H1 (cell line): ENCODE data around the gene SEC14L5. TPM values are rescaled to one million over a fixed set of nuclear protein-coding genes. Genes with fewer than 3 reads are reported as not detected.
"Not testable (repeated sequence)": the region's sequence is repeated elsewhere in the genome, so short reads cannot be mapped to it uniquely, and the experiment has no call there.

ENCODE experiments used
- CTCF ChIA-PET: fragments of 300-600 bp; sonication (Branson Sonifier 250); formaldehyde crosslinking; loops from one replicate; lab custom pipeline; 2021; ENCODE audit not compliant: partially characterized antibody; lab: Charles Lee
- POLR2A ChIA-PET: fragments of 300-600 bp; sonication (Branson Sonifier 250); formaldehyde crosslinking; loops from one replicate; lab custom pipeline; 2021; ENCODE audit warnings: inconsistent platforms; ENCODE audit not compliant: partially characterized antibody; lab: Charles Lee
- DNase-seq, 2 experiments: peaks; one replicate each; pipeline versions ENCODE4 v3.0.0 to v3.0.0-alpha.2; 2010 to 2022; ENCODE audit warnings: low spot score in 2 of 2, low read depth in 1 of 2, mixed read lengths in 1 of 2
- FAIRE-seq: peaks from 2 replicates; lab custom pipeline; 2011; peaks lifted over from hg19 to GRCh38; lab: Jason Lieb, UNC
- H2AFZ ChIP-seq: 2 replicates; pipeline ENCODE4 v1.8.1; 2012; ENCODE audit warnings: low read length, inconsistent platforms
- H2AK5ac ChIP-seq: 2 replicates; pipeline ENCODE4 v1.6.1; 2013; ENCODE audit warnings: low read depth, low read length
- H2BK120ac ChIP-seq: replicated peaks from 2 replicates; pipeline ENCODE3; 2013; ENCODE audit warnings: low read depth, low read length, inconsistent platforms
- H2BK12ac ChIP-seq: 2 replicates; pipeline ENCODE4 v1.6.1; 2013; ENCODE audit warnings: low read depth, low read length
- H2BK15ac ChIP-seq: 2 replicates; pipeline ENCODE4 v1.6.1; 2013; ENCODE audit warnings: low read length
- H2BK20ac ChIP-seq: 2 replicates; pipeline ENCODE4 v1.6.1; 2013; ENCODE audit warnings: low read length
- H2BK5ac ChIP-seq: 2 replicates; pipeline ENCODE4 v1.6.1; 2013; ENCODE audit warnings: low read depth, low read length
- H3K14ac ChIP-seq: 2 replicates; pipeline ENCODE4 v1.6.1; 2013; ENCODE audit warnings: inconsistent platforms; ENCODE audit not compliant: insufficient read length
- H3K18ac ChIP-seq: 2 replicates; pipeline ENCODE4 v1.6.1; 2013; ENCODE audit warnings: low read length; ENCODE audit errors: extremely low read depth
- H3K23ac ChIP-seq: 2 replicates; pipeline ENCODE4 v1.6.1; 2013; ENCODE audit warnings: inconsistent platforms; ENCODE audit not compliant: insufficient read length
- H3K23me2 ChIP-seq: 2 replicates; pipeline ENCODE4 v1.6.1; 2013; ENCODE audit warnings: low read depth, low read length
- H3K27ac ChIP-seq: 2 replicates; pipeline ENCODE4 v1.6.1; 2011; ENCODE audit warnings: low read depth, low read length, inconsistent platforms
- H3K27me3 ChIP-seq, 4 experiments: replicated peaks in 1 of 4; 1 replicate in 1 of 4; 2 replicates in 3 of 4; pipeline versions ENCODE4 v1.6.1 to v1.8.1; 2011 to 2013; ENCODE audit warnings: low read length in 3 of 4, mild to moderate bottlenecking in 3 of 4, inconsistent platforms in 2 of 4, mixed read lengths in 2 of 4, moderate library complexity in 1 of 4; ENCODE audit not compliant: control insufficient read depth in 3 of 4, insufficient read depth in 3 of 4; ENCODE audit errors: extremely low read depth in 1 of 4
- H3K36me3 ChIP-seq, 4 experiments: 2 replicates each; pipeline versions ENCODE4 v1.6.1 to v1.8.1; 2011 to 2013; ENCODE audit warnings: mild to moderate bottlenecking in 4 of 4, low read length in 3 of 4, moderate library complexity in 2 of 4, control low read depth in 1 of 4, inconsistent platforms in 1 of 4; ENCODE audit not compliant: insufficient read depth in 4 of 4, control insufficient read depth in 2 of 4
- H3K4ac ChIP-seq: replicated peaks from 2 replicates; pipeline ENCODE3; 2013; ENCODE audit warnings: low read length, low read depth, mixed read lengths, inconsistent platforms; ENCODE audit not compliant: insufficient read length
- H3K4me1 ChIP-seq, 4 experiments: replicated peaks in 1 of 4; 1 replicate in 1 of 4; 2 replicates in 3 of 4; pipeline versions ENCODE4 v1.6.1 to v1.8.1; 2011 to 2013; ENCODE audit warnings: low read length in 3 of 4, inconsistent platforms in 2 of 4, mixed read lengths in 1 of 4; ENCODE audit not compliant: insufficient read depth in 4 of 4, control insufficient read depth in 3 of 4
- H3K4me2 ChIP-seq, 2 experiments: 2 replicates each; pipeline versions ENCODE4 v1.6.1 to v1.8.1; 2011 to 2013; ENCODE audit warnings: low read depth in 2 of 2, low read length in 2 of 2, control low read depth in 1 of 2, inconsistent platforms in 1 of 2, mild to moderate bottlenecking in 1 of 2; ENCODE audit not compliant: insufficient read depth in 1 of 2
- H3K4me3 ChIP-seq, 4 experiments: fragments of 200-600, 300-600 bp in 1 of 4; sonication (generic), shearing (Covaris generic), sonication (Bioruptor Twin) in 1 of 4; 2 replicates each; pipeline versions ENCODE4 v1.5.1 to v1.8.1; 2011 to 2016; ENCODE audit warnings: low read length in 4 of 4, low read depth in 3 of 4, control low read depth in 2 of 4, inconsistent platforms in 2 of 4, mild to moderate bottlenecking in 2 of 4, mixed read lengths in 1 of 4, moderate library complexity in 1 of 4; ENCODE audit not compliant: insufficient read depth in 2 of 4; ENCODE audit errors: extremely low read depth in 1 of 4
- H3K56ac ChIP-seq: replicated peaks from 2 replicates; pipeline ENCODE3; 2013; ENCODE audit warnings: low read depth, mild to moderate bottlenecking, mixed read lengths, low read length, inconsistent platforms; ENCODE audit not compliant: insufficient read length
- H3K79me1 ChIP-seq: 2 replicates; pipeline ENCODE4 v1.6.1; 2013; ENCODE audit warnings: low read depth, low read length, control low read depth
- H3K79me2 ChIP-seq, 2 experiments: 2 replicates each; pipeline versions ENCODE4 v1.6.1 to v1.8.1; 2012 to 2013; ENCODE audit warnings: low read length in 2 of 2, mild to moderate bottlenecking in 2 of 2, inconsistent platforms in 1 of 2; ENCODE audit not compliant: insufficient read depth in 2 of 2, control insufficient read depth in 1 of 2
- H3K9ac ChIP-seq, 4 experiments: replicated peaks in 1 of 4; 1 replicate in 1 of 4; 2 replicates in 3 of 4; pipeline versions ENCODE4 v1.6.1 to v1.8.1; 2011 to 2013; ENCODE audit warnings: low read depth in 3 of 4, low read length in 3 of 4, control low read depth in 2 of 4, mild to moderate bottlenecking in 2 of 4, moderate library complexity in 2 of 4, inconsistent platforms in 1 of 4; ENCODE audit errors: extremely low read depth in 1 of 4
- H3K9me3 ChIP-seq, 2 experiments: 2 replicates each; pipeline versions ENCODE4 v1.6.1 to v1.8.1; 2012 to 2013; ENCODE audit warnings: mild to moderate bottlenecking in 2 of 2, moderate library complexity in 2 of 2, control low read depth in 1 of 2, inconsistent platforms in 1 of 2, low read depth in 1 of 2, low read length in 1 of 2, mixed read lengths in 1 of 2; ENCODE audit not compliant: insufficient read depth in 2 of 2
- H4K20me1 ChIP-seq, 2 experiments: replicated peaks in 1 of 2; 2 replicates each; pipeline versions ENCODE3 to v1.8.1; 2011 to 2013; ENCODE audit warnings: inconsistent platforms in 2 of 2, low read length in 2 of 2, mild to moderate bottlenecking in 1 of 2; ENCODE audit not compliant: insufficient read depth in 2 of 2, control insufficient read depth in 1 of 2
- H4K5ac ChIP-seq: 2 replicates; pipeline ENCODE4 v1.6.1; 2013; ENCODE audit warnings: low read length, low read depth, mixed read lengths, inconsistent platforms; ENCODE audit not compliant: insufficient read length
- H4K8ac ChIP-seq: 2 replicates; pipeline ENCODE4 v1.8.0; 2013; ENCODE audit warnings: mild to moderate bottlenecking, moderate library complexity, low read length, inconsistent platforms; ENCODE audit not compliant: insufficient read depth; ENCODE audit errors: extremely low read depth
- H4K91ac ChIP-seq: replicated peaks from 2 replicates; pipeline ENCODE3; 2013; ENCODE audit warnings: low read length, mixed read lengths, inconsistent platforms; ENCODE audit not compliant: insufficient read length
- ASH2L ChIP-seq: fragments of 200-600, 300-600 bp; sonication (generic); IDR thresholded peaks from one replicate; pipeline ENCODE4 v1.7.1; 2017; ENCODE audit warnings: low read length
- WGBS, 2 experiments: shearing (Covaris generic) in 1 of 2; methylation state at CpG; one replicate each; pipeline versions ENCODE4 v1.1.6 to v1.1.7; 2013 to 2015; ENCODE audit warnings: low lambda C conversion rate in 2 of 2, mixed read lengths in 2 of 2, inconsistent platforms in 1 of 2, low coverage in 1 of 2, missing lambda C conversion rate in 1 of 2; ENCODE audit not compliant: insufficient replicate concordance in 2 of 2, insufficient coverage in 1 of 2, insufficient read length in 1 of 2; ENCODE audit errors: extremely low coverage in 1 of 2, missing lambda C conversion rate in 1 of 2; 5-methylcytosine and 5-hydroxymethylcytosine counted together
- polyA plus RNA-seq, 7 experiments: library from polyadenylated mRNA; depleted of rRNA in 3 of 7; stranded (reverse) in 5 of 7; unstranded in 2 of 7; fragments of >200 nt in 5 of 7; fragments of 200-250 nt in 2 of 7; gene quantifications; 1 replicate in 5 of 7; 2 replicates in 1 of 7; 4 replicates in 1 of 7; pipeline versions ENCODE4 v1.2.1 to v1.2.3, GENCODE V29; 2011 to 2013; ENCODE audit warnings: missing spikeins in 2 of 7, mixed read lengths in 2 of 7
- total RNA-seq: library from RNA; stranded (reverse); fragmentation: NEBNext Ultra II Directional; extraction: Animal tissue kit (Norgen Biotek cat#: 25700); gene quantifications from 2 replicates; pipeline ENCODE4 v1.2.1, GENCODE V29; 2021

The SEC14L5 gene
- total and polyA plus RNA-seq, 2 of the 8 experiments (the other 6 are each of a cell fraction or from before 2014, with no cell fraction given) = 1.9 to 3.0 TPM

DNA sequence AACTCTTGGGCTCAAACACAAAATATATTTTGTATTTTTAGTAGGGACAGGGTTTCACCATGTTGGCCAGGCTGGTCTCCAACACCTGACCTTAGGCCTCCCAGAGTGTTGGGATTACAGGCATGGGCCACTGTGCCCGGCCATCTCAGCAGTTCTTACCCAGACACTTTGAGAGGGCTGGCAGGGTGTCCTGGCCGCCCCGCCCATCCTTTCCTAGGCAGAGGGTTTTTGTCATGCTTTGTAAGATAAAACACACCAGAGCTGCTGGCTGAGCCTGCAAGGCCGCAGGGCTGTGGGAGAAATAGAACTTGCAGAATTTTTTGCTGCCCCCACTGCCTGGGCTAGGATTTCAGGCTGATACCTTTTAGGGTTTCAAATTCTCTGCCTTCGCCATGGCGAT is 29.9 kb upstream of the SEC14L5 start (continued):
- TF ChIP-seq ASH2L = no peak

GRCh38 chr16:4929619-4930018 is 28.5 kb upstream of the SEC14L5 start:
- not testable (repeated sequence) for H3K23me2 ChIP-seq, DNase-seq, H3K27ac ChIP-seq, H2BK20ac ChIP-seq, H4K91ac ChIP-seq, H3K4ac ChIP-seq, H3K9me3 ChIP-seq, H2AK5ac ChIP-seq, FAIRE-seq, H3K14ac ChIP-seq, H3K79me1 ChIP-seq, H2BK120ac ChIP-seq, H2BK5ac ChIP-seq, H2AFZ ChIP-seq, H2BK15ac ChIP-seq, H4K8ac ChIP-seq, H4K5ac ChIP-seq, H3K4me3 ChIP-seq, H3K56ac ChIP-seq, H2BK12ac ChIP-seq, H3K4me2 ChIP-seq, H3K36me3 ChIP-seq, H3K27me3 ChIP-seq, H3K18ac ChIP-seq, H3K4me1 ChIP-seq, H3K23ac ChIP-seq, H3K9ac ChIP-seq
- ChIA-PET CTCF (interaction anchor here (1.0 to 1.9 kb wide), 3 partner anchors 18 to 45 kb away, joined by 3 to 5 read pairs (median 3); no protein-coding TSS in a partner anchor), POLR2A (interaction anchor here (1.0 to 2.7 kb wide), 5 partner anchors 10 to 16 kb away, joined by 3 to 6 read pairs (median 3); no protein-coding TSS in a partner anchor)
- peaks cover 0 to 18% of the 10 kb centered on the region in 2 experiments for H4K20me1 ChIP-seq
- 89% methylated on average over 4 of the region's 4 CpGs; no CpG with 5 or more reads in 1 of the 2 experiments for WGBS, 2 experiments
- peaks cover 0 to 14% of the 10 kb centered on the region in 2 experiments; a peak in 2 of 4 replicates for H3K79me2 ChIP-seq
